GM12878 (cell line): Measurements from ENCODE around the gene MAP3K10. TPM values are rescaled to one million over a fixed set of nuclear protein-coding genes. Genes with fewer than 3 reads are reported as not detected.

Experiments
- ATAC-seq: fragments of 200-7000 bp; cut with Tn5 transposase; 3 replicates; pipeline ENCODE4 v1.9.1; 2020; ENCODE audit warnings: mild to moderate bottlenecking, moderate library complexity
- BruUV-seq: library from RNA; stranded (reverse); fragments of 400-500 nt; replicated peaks from 2 replicates; lab custom pipeline; 2021; lab: Mats Ljungman, UMichigan
- CTCF ChIA-PET: fragments of 300-600 bp; sonication (Branson Sonifier 250); formaldehyde crosslinking; extraction: SDS; loops from one replicate; lab custom pipeline; 2021; ENCODE audit warnings: inconsistent platforms; lab: Yijun Ruan, JAX
- POLR2A ChIA-PET: fragments of 350-600 bp; formaldehyde crosslinking; extraction: SDS; loops from one replicate; lab custom pipeline; 2021; ENCODE audit warnings: inconsistent platforms; lab: Charles Lee
- RAD21 ChIA-PET: fragments of 300-600 bp; sonication (Branson Sonifier 250); formaldehyde crosslinking; loops from one replicate; lab custom pipeline; 2023; ENCODE audit warnings: antibody characterized with exemption; ENCODE audit not compliant: unreplicated experiment; lab: Charles Lee
- SMC1A ChIA-PET: fragments of 300-600 bp; sonication (Branson Sonifier 250); formaldehyde crosslinking; loops from one replicate; lab custom pipeline; 2023; ENCODE audit not compliant: unreplicated experiment, uncharacterized antibody; lab: Charles Lee
- DNase-seq: peaks from one replicate; pipeline ENCODE4 v3.0.0-alpha.2; 2011; ENCODE audit warnings: low read depth, low spot score
- FAIRE-seq: peaks from 3 replicates; lab custom pipeline; 2011; peaks lifted over from hg19 to GRCh38; lab: Jason Lieb, UNC
- H2AFZ ChIP-seq: 2 replicates; pipeline ENCODE4 v1.6.0; 2011; ENCODE audit warnings: low read depth, low read length, control low read depth; ENCODE audit not compliant: control insufficient read depth
- H3K27ac ChIP-seq: 2 replicates; pipeline ENCODE4 v1.5.1; 2011; ENCODE audit warnings: control low read depth; ENCODE audit not compliant: control insufficient read depth, insufficient read depth
- H3K27me3 ChIP-seq, 2 experiments: replicated peaks in 1 of 2; 2 replicates each; pipeline versions ENCODE4 v1.6.0 to v1.6.1; 2011; ENCODE audit warnings: low read length in 1 of 2; ENCODE audit not compliant: control insufficient read depth in 2 of 2, insufficient read depth in 2 of 2
- H3K36me3 ChIP-seq, 2 experiments: 2 replicates each; pipeline ENCODE4 v1.5.1; 2011; ENCODE audit warnings: low read length in 1 of 2; ENCODE audit not compliant: control insufficient read depth in 2 of 2, insufficient read depth in 2 of 2
- H3K4me1 ChIP-seq: 2 replicates; pipeline ENCODE4 v1.6.1; 2011; ENCODE audit warnings: mild to moderate bottlenecking, low read length, moderate library complexity, mixed read lengths; ENCODE audit not compliant: control insufficient read depth, insufficient read depth
- H3K4me2 ChIP-seq: 2 replicates; pipeline ENCODE4 v1.6.0; 2011; ENCODE audit warnings: control low read depth; ENCODE audit not compliant: control insufficient read depth, insufficient read depth
- H3K4me3 ChIP-seq: fragments of 200-600 bp; sonication (generic); 2 replicates; pipeline ENCODE4 v1.5.1; 2016
- H3K79me2 ChIP-seq: 2 replicates; pipeline ENCODE4 v1.6.0; 2011; ENCODE audit warnings: low read length; ENCODE audit not compliant: control insufficient read depth, insufficient read depth
- H3K9ac ChIP-seq: 2 replicates; pipeline ENCODE4 v1.8.0; 2011; ENCODE audit warnings: low read length, control low read depth, mixed read lengths; ENCODE audit not compliant: control insufficient read depth, insufficient read depth
- H3K9me3 ChIP-seq: replicated peaks from 3 replicates; pipeline ENCODE4 v1.5.1; 2011; ENCODE audit warnings: mild to moderate bottlenecking, low read length; ENCODE audit not compliant: control insufficient read depth, insufficient read depth
- H4K20me1 ChIP-seq: 2 replicates; pipeline ENCODE4 v1.6.0; 2011; ENCODE audit not compliant: control insufficient read depth, insufficient read depth
- ASH2L ChIP-seq: fragments of 300-600, 200-600 bp; sonication (generic); IDR thresholded peaks from 2 replicates; pipeline ENCODE4 v1.6.1; 2017; ENCODE audit warnings: low read depth, mild to moderate bottlenecking, borderline replicate concordance
- BHLHE40 ChIP-seq, 2 experiments: fragments of 450-650 bp in 1 of 2; IDR thresholded peaks; 2 replicates each; pipeline ENCODE4 v1.6.1; 2011 to 2017; ENCODE audit warnings: low read depth in 2 of 2, borderline replicate concordance in 1 of 2, improper control_type of control experiment in 1 of 2, low read length in 1 of 2, mild to moderate bottlenecking in 1 of 2
- CBX5 ChIP-seq: sonication (generic); IDR thresholded peaks from 2 replicates; pipeline ENCODE4 v1.6.1; 2016; ENCODE audit warnings: low read depth, moderate library complexity, mild to moderate bottlenecking, inconsistent platforms
- CHD4 ChIP-seq: fragments of 200-600 bp; sonication (generic); IDR thresholded peaks from 2 replicates; pipeline ENCODE4 v1.6.1; 2016; ENCODE audit warnings: mild to moderate bottlenecking
- DPF2 ChIP-seq: fragments of 450-650 bp; IDR thresholded peaks from 2 replicates; pipeline ENCODE4 v1.6.1; 2017; ENCODE audit warnings: mild to moderate bottlenecking
- ELK1 ChIP-seq: IDR thresholded peaks from 2 replicates; pipeline ENCODE4 v1.6.1; 2012; ENCODE audit warnings: low read depth, low read length, improper control_type of control experiment
- EP300 ChIP-seq, 2 experiments: fragments of 150-350 bp in 1 of 2; IDR thresholded peaks; 2 replicates each; pipeline ENCODE4 v1.6.1; 2011 to 2012; ENCODE audit warnings: low read depth in 2 of 2, low read length in 2 of 2, borderline replicate concordance in 1 of 2, improper control_type of control experiment in 1 of 2, inconsistent platforms in 1 of 2; ENCODE audit not compliant: control insufficient read depth in 1 of 2
- ETV6 ChIP-seq, 2 experiments: fragments of 450-650 bp in 1 of 2; IDR thresholded peaks in 1 of 2; conservative IDR thresholded peaks in 1 of 2; 2 replicates each; pipeline ENCODE4 v1.6.1; 2014; ENCODE audit warnings: antibody characterized with exemption in 1 of 2, borderline replicate concordance in 1 of 2, low read depth in 1 of 2, mild to moderate bottlenecking in 1 of 2, moderate library complexity in 1 of 2
- IKZF2 ChIP-seq, 2 experiments: fragments of 450-650 bp; IDR thresholded peaks; 2 replicates each; pipeline ENCODE4 v1.6.1; 2017; ENCODE audit warnings: mild to moderate bottlenecking in 2 of 2, moderate library complexity in 2 of 2
- KDM1A ChIP-seq: fragments of 200-600 bp; sonication (generic); IDR thresholded peaks from 2 replicates; pipeline ENCODE4 v1.6.1; 2016; ENCODE audit warnings: borderline replicate concordance
- MTA2 ChIP-seq: fragments of 450-650 bp; IDR thresholded peaks from 2 replicates; pipeline ENCODE4 v1.6.1; 2016; ENCODE audit warnings: low read depth, mild to moderate bottlenecking, moderate library complexity
- NBN ChIP-seq: fragments of 450-650 bp; IDR thresholded peaks from 2 replicates; pipeline ENCODE4 v1.6.1; 2016
- NFYB ChIP-seq: IDR thresholded peaks from 2 replicates; pipeline ENCODE4 v1.6.1; 2011; ENCODE audit warnings: low read depth, mild to moderate bottlenecking, low read length, improper control_type of control experiment, moderate library complexity; ENCODE audit not compliant: insufficient read depth
- NR2C1 ChIP-seq: fragments of 450-650 bp; IDR thresholded peaks from 2 replicates; pipeline ENCODE4 v1.6.1; 2017; ENCODE audit warnings: antibody characterized with exemption, mild to moderate bottlenecking, moderate library complexity
- NRF1 ChIP-seq: conservative IDR thresholded peaks from 2 replicates; pipeline ENCODE4 v1.6.1; 2011; ENCODE audit warnings: mild to moderate bottlenecking, low read depth, low read length, improper control_type of control experiment
- RUNX3 ChIP-seq: IDR thresholded peaks from 2 replicates; pipeline ENCODE4 v1.6.1; 2012; ENCODE audit warnings: low read length, inconsistent platforms
- SUPT20H ChIP-seq: IDR thresholded peaks from 2 replicates; pipeline ENCODE4 v1.6.1; 2011; ENCODE audit warnings: low read depth, mild to moderate bottlenecking, low read length, moderate library complexity, borderline replicate concordance; ENCODE audit not compliant: control insufficient read depth
- TCF3 ChIP-seq: IDR thresholded peaks from 2 replicates; pipeline ENCODE4 v1.6.1; 2012; ENCODE audit warnings: low read depth, mild to moderate bottlenecking, low read length, borderline replicate concordance; ENCODE audit not compliant: insufficient read depth
- TCF7 ChIP-seq: IDR thresholded peaks from 2 replicates; pipeline ENCODE4 v1.6.1; 2014; ENCODE audit warnings: antibody characterized with exemption, borderline replicate concordance
- WGBS: methylation state at CpG from one replicate; pipeline ENCODE4 v1.1.6; 2016; ENCODE audit warnings: low lambda C conversion rate; ENCODE audit not compliant: insufficient replicate concordance, insufficient coverage; ENCODE audit errors: missing lambda C conversion rate; 5-methylcytosine and 5-hydroxymethylcytosine counted together
- in situ Hi-C: fragments of 300-500 bp; cut with MboI; formaldehyde crosslinking; loops from 9 replicates; pipeline ENCODE4 v1.14.3; 2018; ENCODE audit warnings: mixed read lengths
- intact Hi-C: fragments of 100-400 bp; cut with micrococcal nuclease; formaldehyde crosslinking; loops from one replicate; pipeline ENCODE4 v1.14.2; 2022; ENCODE audit not compliant: unreplicated experiment
- polyA plus RNA-seq, 11 experiments: library from polyadenylated mRNA; depleted of rRNA in 4 of 11; unstranded in 6 of 11; stranded (reverse) in 5 of 11; fragments of >200 nt; fragmentation: Nextera tagmentation in 4 of 11; fragmentation: Illumina TruSeq in 1 of 11; extraction: Ambion mirVana in 4 of 11; extraction: Trizol in 1 of 11; gene quantifications; 1 replicate in 1 of 11; 2 replicates in 10 of 11; pipeline versions ENCODE4 v1.2.1 to v1.2.3, GENCODE V29; 2011 to 2016; ENCODE audit warnings: inconsistent platforms in 2 of 11, missing spikeins in 2 of 11, low read depth in 1 of 11
- total RNA-seq, 4 experiments: library from RNA; depleted of rRNA in 3 of 4; stranded (reverse); fragments of >200 nt in 3 of 4; fragmentation: Illumina TruSeq in 1 of 4; extraction: Trizol in 1 of 4; gene quantifications; 2 replicates each; pipeline versions ENCODE4 v1.2.1 to v1.2.3, GENCODE V29; 2013 to 2021

Gene MAP3K10
- total and polyA plus RNA-seq, 10 of the 15 experiments (the other 5 are each of a cell fraction or from before 2014, with no cell fraction given), result 0.11 to 16.6 (median 2.6) TPM

GRCh38 chr19:40162104-40162503 lies 29.1 kb upstream of the MAP3K10 start (continued):
- TF ChIP-seq KDM1A (no peak), ETV6 (conservative IDR thresholded peaks at IDR 0.05 in 1 of 2, IDR thresholded peaks at IDR 0.05 in 1 of 2; ENCODE audit: borderline replicate concordance in 1 of 2, low read depth in 1 of 2) (no peak), BHLHE40 (IDR thresholded peaks at IDR 0.05; ENCODE audit: borderline replicate concordance in 1 of 2, low read depth in 2 of 2, low read length in 1 of 2) (no peak), NFYB (no peak), NRF1 (no peak), TCF7 (no peak)

- POLR2A ChIA-PET, result interaction anchor here (0.6 to 1.0 kb wide), 6 partner anchors 17 to 592 kb away, joined by 3 to 9 read pairs (median 5); no protein-coding TSS in a partner anchor
- Histone ChIP-seq H4K20me1 (no peaks in the 10 kb centered on the region), H3K36me3 (no peaks in the 10 kb centered on the region), H3K27me3 (no peaks in the 10 kb centered on the region), H3K4me2 (no peak overlapping the region), H3K4me3 (no peak overlapping the region), H2AFZ (no peak overlapping the region), H3K27ac (peak overlapping the region; percentile 5), H3K4me1 (peaks cover 19% of the 10 kb centered on the region), H3K79me2 (no peaks in the 10 kb centered on the region), H3K9ac (no peak overlapping the region), H3K9me3 (no peaks in the 10 kb centered on the region)
- in situ Hi-C loops (no loop called here), intact Hi-C loops (no loop called here)
- FAIRE-seq (peak; percentile 77), DNase-seq (no peak), ATAC-seq (peak; percentile 88)
- CTCF ChIA-PET, result interaction anchor here (0.6 to 10.9 kb wide), 8 partner anchors 9 to 213 kb away, joined by 3 to 199 read pairs (median 6); partner anchors contain the start of genes AKT2 and MAP3K10
- 42% methylated on average over 4 of the region's 4 CpGs for WGBS
- RAD21 ChIA-PET, result interaction anchor here (0.6 to 3.9 kb wide), 8 partner anchors 9 to 951 kb away, joined by 3 to 55 read pairs (median 10); partner anchors contain the start of genes PSMC4 and ZNF780B
- BruUV-seq, result no TSS peak
- SMC1A ChIA-PET, result interaction anchor here (0.6 to 7.2 kb wide), 6 partner anchors 8 to 490 kb away, joined by 3 to 99 read pairs (median 8); partner anchors contain the start of genes PSMC4 and ZNF780B
- no peak for TF ChIP-seq ASH2L
- peak in 1 of 2 experiments; percentile 28; a peak in 1 of 4 replicates for TF ChIP-seq EP300 (IDR thresholded peaks at IDR 0.05; ENCODE audit: borderline replicate concordance in 1 of 2, control insufficient read depth in 1 of 2, low read depth in 2 of 2, low read length in 2 of 2)
- 0 out of 2 replicates have a peak, but pooled peaks have one; percentile 37 for TF ChIP-seq DPF2
- peak; percentile 72; the same call in 1 of the 2 replicates for TF ChIP-seq TCF3
- peak; percentile 76 to 81 for TF ChIP-seq IKZF2 (IDR thresholded peaks at IDR 0.05)
- no peak for TF ChIP-seq NR2C1
- TF ChIP-seq SUPT20H, result no peak
- TF ChIP-seq MTA2, result peak; percentile 58; the same call in 1 of the 2 replicates
- no peak for TF ChIP-seq ELK1
- 0 out of 2 replicates have a peak, but pooled peaks have one; percentile 64 for TF ChIP-seq CHD4
- TF ChIP-seq NBN, result peak; percentile 67; the same call in 1 of the 2 replicates
- peak; percentile 80 for TF ChIP-seq RUNX3
- TF ChIP-seq CBX5, result no peak
Measured at GRCh38 chr19:40163541-40164129, 27.6 kb upstream of the MAP3K10 start.
